GM23338 (cell line): ENCODE data around the gene DTNB. TPM values are rescaled to one million over a fixed set of nuclear protein-coding genes. Genes with fewer than 3 reads are reported as not detected.

Experiments used
- ATAC-seq: fragments of 200-7000 bp; cut with Tn5 transposase; 3 replicates; pipeline ENCODE4 v1.9.1; 2020
- DNase-seq: peaks from one replicate; pipeline ENCODE4 v3.0.0-alpha.2; 2015; ENCODE audit warnings: low spot score
- H2AFZ ChIP-seq: fragments of 200-600 bp; sonication (generic); 2 replicates; pipeline ENCODE4 v1.8.0; 2016; ENCODE audit warnings: antibody characterized with exemption, mild to moderate bottlenecking, moderate library complexity
- H3F3A ChIP-seq: fragments of 200-600 bp; sonication (generic); replicated peaks from 2 replicates; pipeline ENCODE4 v1.8.0; 2017; ENCODE audit warnings: antibody characterized with exemption, mixed run types, low read depth
- H3K27ac ChIP-seq: fragments of 200-600 bp; sonication (generic); 2 replicates; pipeline ENCODE4 v1.6.1; 2016; ENCODE audit warnings: low read depth
- H3K27me3 ChIP-seq: fragments of 200-600 bp; sonication (generic); 2 replicates; pipeline ENCODE4 v1.8.0; 2016; ENCODE audit warnings: mild to moderate bottlenecking, mixed run types, moderate library complexity; ENCODE audit not compliant: insufficient read depth
- H3K36me3 ChIP-seq: fragments of 200-600 bp; sonication (generic); 2 replicates; pipeline ENCODE4 v1.8.0; 2016; ENCODE audit warnings: mild to moderate bottlenecking; ENCODE audit not compliant: insufficient read depth
- H3K4me1 ChIP-seq: fragments of 200-600 bp; sonication (generic); 2 replicates; pipeline ENCODE4 v1.8.0; 2016; ENCODE audit warnings: mild to moderate bottlenecking, moderate library complexity; ENCODE audit not compliant: insufficient read depth
- H3K4me2 ChIP-seq: fragments of 200-600 bp; sonication (generic); 2 replicates; pipeline ENCODE4 v1.7.1; 2017; ENCODE audit warnings: mixed run types
- H3K4me3 ChIP-seq: fragments of 200-600 bp; sonication (generic); 2 replicates; pipeline ENCODE4 v1.6.1; 2016; ENCODE audit warnings: mixed run types
- H3K79me2 ChIP-seq: fragments of 200-600 bp; sonication (generic); replicated peaks from 2 replicates; pipeline ENCODE4 v1.8.0; 2017; ENCODE audit warnings: mild to moderate bottlenecking; ENCODE audit not compliant: insufficient read depth
- H3K9me2 ChIP-seq: fragments of 200-600 bp; sonication (generic); 2 replicates; pipeline ENCODE4 v1.8.0; 2017; ENCODE audit not compliant: insufficient read depth
- H4K20me1 ChIP-seq: fragments of 200-600 bp; sonication (generic); replicated peaks from 2 replicates; pipeline ENCODE4 v1.8.0; 2017; ENCODE audit warnings: mild to moderate bottlenecking; ENCODE audit not compliant: insufficient read depth
- H3K27ac Mint-ChIP-seq: 2 replicates; pipeline ENCODE4 v1.8.0; 2020; ENCODE audit warnings: inconsistent platforms, mild to moderate bottlenecking, moderate library complexity, mixed read lengths
- H3K27me3 Mint-ChIP-seq: 3 replicates; pipeline ENCODE4 v1.8.0; 2022; ENCODE audit warnings: low read depth, mild to moderate bottlenecking, moderate library complexity, mixed read lengths, inconsistent platforms; ENCODE audit not compliant: insufficient read depth, poor library complexity
- H3K36me3 Mint-ChIP-seq: 3 replicates; pipeline ENCODE4 v1.8.0; 2021; ENCODE audit warnings: low read depth, mild to moderate bottlenecking, inconsistent platforms, moderate library complexity, mixed read lengths
- H3K4me1 Mint-ChIP-seq: 3 replicates; pipeline ENCODE4 v1.8.0; 2020; ENCODE audit warnings: mild to moderate bottlenecking, inconsistent platforms, mixed read lengths
- H3K4me3 Mint-ChIP-seq: 3 replicates; pipeline ENCODE4 v1.8.0; 2021; ENCODE audit warnings: moderate library complexity, mild to moderate bottlenecking, inconsistent platforms, mixed read lengths
- H3K9me3 Mint-ChIP-seq: 3 replicates; pipeline ENCODE4 v1.8.0; 2020; ENCODE audit warnings: moderate library complexity, mild to moderate bottlenecking, inconsistent platforms, mixed read lengths
- CREB1 ChIP-seq: fragments of 250-450 bp; sonication (Bioruptor Pico); IDR thresholded peaks from 2 replicates; pipeline ENCODE4 v1.5.0; 2020; ENCODE audit warnings: low read depth, mild to moderate bottlenecking, moderate library complexity
- EZH2 ChIP-seq: fragments of 200-600 bp; sonication (generic); IDR thresholded peaks from one replicate; pipeline ENCODE4 v1.8.0; 2017; ENCODE audit warnings: antibody characterized with exemption, mild to moderate bottlenecking, low read depth; ENCODE audit not compliant: unreplicated experiment
- REST ChIP-seq: IDR thresholded peaks from one replicate; pipeline ENCODE4 v1.6.1; 2018; ENCODE audit warnings: antibody characterized with exemption; ENCODE audit not compliant: unreplicated experiment
- ZNF331 ChIP-seq: fragments of 250-450 bp; sonication (Bioruptor Pico); IDR thresholded peaks from 2 replicates; pipeline ENCODE4 v1.5.0; 2020; ENCODE audit warnings: low read depth, mild to moderate bottlenecking, moderate library complexity
- ZNF462 ChIP-seq: fragments of 250-450 bp; sonication (Bioruptor Pico); IDR thresholded peaks from 2 replicates; pipeline ENCODE4 v1.5.0; 2020; ENCODE audit warnings: mild to moderate bottlenecking, moderate library complexity
- polyA plus RNA-seq: library from polyadenylated mRNA; unstranded; fragments of >200 nt; fragmentation: Nextera tagmentation; extraction: Ambion mirVana; gene quantifications from 2 replicates; pipeline ENCODE4 v1.2.1, GENCODE V29; 2016
- total RNA-seq: library from RNA; depleted of rRNA; stranded (reverse); fragments of >200 nt; shearing (Covaris generic); gene quantifications from 2 replicates; pipeline ENCODE4 v1.2.3, GENCODE V29; 2014

DTNB gene
- total and polyA plus RNA-seq, 2 experiments from 2014 or later: 22.1 to 29.4 TPM

GRCh38 chr2:25483607-25484266 is 189.6 kb downstream of the DTNB start:
- Histone ChIP-seq H3K36me3 (no peaks in the 10 kb centered on the region), H3K9me2 (peaks cover 6% of the 10 kb centered on the region; the same call in 1 of the 2 replicates), H4K20me1 (no peaks in the 10 kb centered on the region), H3K4me1 (no peaks in the 10 kb centered on the region), H3K4me2 (no peak overlapping the region), H3K27me3 (no peaks in the 10 kb centered on the region), H3K79me2 (no peaks in the 10 kb centered on the region), H2AFZ (no peak overlapping the region), H3F3A (no peaks in the 10 kb centered on the region), H3K27ac (no peak overlapping the region), H3K4me3 (no peak overlapping the region)
- TF ChIP-seq ZNF462: no peak
- no peak for TF ChIP-seq EZH2
- no peak for TF ChIP-seq CREB1 (CRISPR knock-in tag)
- TF ChIP-seq ZNF331 (CRISPR knock-in tag): no peak
- TF ChIP-seq REST: no peak
- Mint-ChIP-seq H3K4me1 (peaks cover 3% of the 10 kb centered on the region; the same call in 2 of the 3 replicates), H3K36me3 (no peaks in the 10 kb centered on the region), H3K9me3 (no peaks in the 10 kb centered on the region; the same call in 2 of the 3 replicates), H3K4me3 (no peak overlapping the region), H3K27ac (no peak overlapping the region), H3K27me3 (no peaks in the 10 kb centered on the region)
- DNase-seq (no peak), ATAC-seq (no peak)
